ENCODE results near the gene CRLF1. TPM values are rescaled to one million over a fixed set of nuclear protein-coding genes. Genes with fewer than 3 reads are reported as not detected.

CRLF1 gene
- polyA plus RNA-seq, 1 experiment, result 2.6 TPM

- ChIA-PET CTCF (no interaction called here), POLR2A (no interaction called here)
- H3K27ac ChIP-seq (ENCODE audit: low read depth, low read length), result peak overlapping the region; percentile 39
- DNase-seq (ENCODE audit: low read depth, low spot score), result no peak
- no peak for TF ChIP-seq CTCF (IDR thresholded peaks at IDR 0.05; ENCODE audit: low read depth, low read length)
- no peaks in the 10 kb centered on the region for H3K27me3 ChIP-seq (ENCODE audit: control insufficient read depth, insufficient read depth, low read length)
- no peaks in the 10 kb centered on the region for H3K9me3 ChIP-seq (ENCODE audit: control insufficient read depth, insufficient read depth, low read length)
- H3K4me3 ChIP-seq (ENCODE audit: low read depth, low read length), result no peak overlapping the region
These were observed 44.5 kb downstream of the CRLF1 start for GRCh38 chr19:18562086-18562485.

- H3K27ac ChIP-seq (ENCODE audit: low read depth, low read length), result no peak overlapping the region
- POLR2A ChIA-PET, result no interaction called here
- no peaks in the 10 kb centered on the region for H3K9me3 ChIP-seq (ENCODE audit: control insufficient read depth, insufficient read depth, low read length)
- TF ChIP-seq CTCF (IDR thresholded peaks at IDR 0.05; ENCODE audit: low read depth, low read length), result no peak
- no peak for DNase-seq (ENCODE audit: low read depth, low spot score)
- H3K27me3 ChIP-seq (ENCODE audit: control insufficient read depth, insufficient read depth, low read length), result no peaks in the 10 kb centered on the region
- CTCF ChIA-PET, result interaction anchor here (0.6 kb wide), 1 partner anchor 104 kb away, joined by 3 read pairs; no protein-coding TSS in a partner anchor
- H3K4me3 ChIP-seq (ENCODE audit: low read depth, low read length), result no peak overlapping the region
These were observed 46.9 kb downstream of the CRLF1 start for GRCh38 chr19:18559685-18560084.

GRCh38 chr19:18558604-18559003, 48.0 kb downstream of the CRLF1 start:
- TF ChIP-seq CTCF (IDR thresholded peaks at IDR 0.05; ENCODE audit: low read depth, low read length), result no peak
- CTCF ChIA-PET, result interaction anchor here (0.6 kb wide), 1 partner anchor 29 kb away, joined by 4 read pairs; no protein-coding TSS in a partner anchor
- no peaks in the 10 kb centered on the region for H3K27me3 ChIP-seq (ENCODE audit: control insufficient read depth, insufficient read depth, low read length)
- peak overlapping the region; percentile 99 for H3K4me3 ChIP-seq (ENCODE audit: low read depth, low read length)
- peak overlapping the region; percentile 0 for H3K27ac ChIP-seq (ENCODE audit: low read depth, low read length)
- no peak for DNase-seq (ENCODE audit: low read depth, low spot score)
- no peaks in the 10 kb centered on the region for H3K9me3 ChIP-seq (ENCODE audit: control insufficient read depth, insufficient read depth, low read length)
- POLR2A ChIA-PET, result interaction anchor here (0.7 to 1.6 kb wide), 3 partner anchors 13 to 487 kb away, joined by 9 to 21 read pairs (median 10); partner anchors contain the start of genes ELL and UBA52

GRCh38 chr19:18558202-18558555, 48.4 kb downstream of the CRLF1 start:
- H3K27ac ChIP-seq (ENCODE audit: low read depth, low read length), result peak overlapping the region; percentile 57
- POLR2A ChIA-PET, result interaction anchor here (1.0 to 1.6 kb wide), 3 partner anchors 13 to 99 kb away, joined by 3 to 21 read pairs (median 10); partner anchors contain the start of genes ELL and UBA52
- no peak for DNase-seq (ENCODE audit: low read depth, low spot score)
- peak overlapping the region; percentile 99 for H3K4me3 ChIP-seq (ENCODE audit: low read depth, low read length)
- no peaks in the 10 kb centered on the region for H3K27me3 ChIP-seq (ENCODE audit: control insufficient read depth, insufficient read depth, low read length)
- no peak for TF ChIP-seq CTCF (IDR thresholded peaks at IDR 0.05; ENCODE audit: low read depth, low read length)
- no peaks in the 10 kb centered on the region for H3K9me3 ChIP-seq (ENCODE audit: control insufficient read depth, insufficient read depth, low read length)
- CTCF ChIA-PET, result interaction anchor here (0.6 kb wide), 2 partner anchors 29 to 31 kb away, joined by 3 to 4 read pairs; no protein-coding TSS in a partner anchor

GRCh38 chr19:18557411-18558201, 49.0 kb downstream of the CRLF1 start, which contains the start of gene KXD1:
Gene KXD1, plus strand, starts transcription at chr19:18557870. Its CDS starts 4,187 bp downstream, at chr19:18562057.
- ChIA-PET POLR2A (interaction anchor here (0.6 to 1.6 kb wide), 9 partner anchors 11 to 848 kb away, joined by 3 to 21 read pairs (median 3); partner anchors contain the start of genes ELL, GATAD2A and UBA52), CTCF (interaction anchor here (0.6 to 0.9 kb wide), 2 partner anchors 32 to 36 kb away, joined by 3 read pairs; no protein-coding TSS in a partner anchor)
- no peak for TF ChIP-seq CTCF (IDR thresholded peaks at IDR 0.05; ENCODE audit: low read depth, low read length)
- H3K9me3 ChIP-seq (ENCODE audit: control insufficient read depth, insufficient read depth, low read length), result no peaks in the 10 kb centered on the region
- peak within 1 kb of the TSS; percentile 99 for H3K4me3 ChIP-seq (ENCODE audit: low read depth, low read length)
- peak; percentile 98 for DNase-seq (ENCODE audit: low read depth, low spot score)
- no peaks in the 10 kb centered on the region for H3K27me3 ChIP-seq (ENCODE audit: control insufficient read depth, insufficient read depth, low read length)
- peak within 1 kb of the TSS; percentile 57 for H3K27ac ChIP-seq (ENCODE audit: low read depth, low read length)
